GM18499 (cell line): ENCODE measurements around the gene NXNL1.
"Not testable (repeated sequence)": the region's sequence is repeated elsewhere in the genome, so short reads cannot be mapped to it uniquely, and the experiment has no call there.

ENCODE experiments used
- ATAC-seq: cut with Tn5 transposase; IDR thresholded peaks from one replicate; pipeline ENCODE4 v1.9.1; 2021; ENCODE audit warnings: moderate number of reproducible peaks; ENCODE audit not compliant: insufficient read depth, unreplicated experiment

NXNL1 gene

GRCh38 chr19:17487284-17488121, 26.8 kb upstream of the NXNL1 start:
- no peak for ATAC-seq

- no peak for ATAC-seq
Observed at GRCh38 chr19:17486545-17487240, 26.0 kb upstream of the NXNL1 start.

GRCh38 chr19:17484520-17485185, 23.9 kb upstream of the NXNL1 start:
- ATAC-seq, result no peak

GRCh38 chr19:17483605-17484002, 22.9 kb upstream of the NXNL1 start:
- no peak for ATAC-seq

- ATAC-seq, result no peak
Observed at GRCh38 chr19:17482877-17483604, 22.3 kb upstream of the NXNL1 start.

- ATAC-seq, result no peak
Observed at GRCh38 chr19:17481986-17482385, 21.3 kb upstream of the NXNL1 start.

GRCh38 chr19:17479325-17479791, 18.6 kb upstream of the NXNL1 start:
- ATAC-seq, result no peak

- ATAC-seq, result no peak
Observed at GRCh38 chr19:17475541-17476115, 14.9 kb upstream of the NXNL1 start.

- not testable (repeated sequence) for ATAC-seq
Observed at GRCh38 chr19:17475011-17475540, 14.3 kb upstream of the NXNL1 start.

- no peak for ATAC-seq
Observed at GRCh38 chr19:17473041-17473440, 12.3 kb upstream of the NXNL1 start.

- no peak for ATAC-seq
Observed at GRCh38 chr19:17471410-17472125, 10.8 kb upstream of the NXNL1 start.

GRCh38 chr19:17470068-17470841, 9.5 kb upstream of the NXNL1 start, which contains the start of gene SLC27A1:
Gene SLC27A1, plus strand, starts transcription at chr19:17470524. Its CDS starts 17 bp downstream, at chr19:17470541.
- peak; percentile 46 for ATAC-seq

GRCh38 chr19:17469481-17470067, 8.8 kb upstream of the NXNL1 start:
- ATAC-seq, result peak; percentile 36

- ATAC-seq, result no peak
Observed at GRCh38 chr19:17469092-17469480, 8.4 kb upstream of the NXNL1 start.

- ATAC-seq, result no peak
Observed at GRCh38 chr19:17468302-17469091, 7.8 kb upstream of the NXNL1 start.

- ATAC-seq, result no peak
Observed at GRCh38 chr19:17467471-17468301, 7.0 kb upstream of the NXNL1 start.
